Measurements from ENCODE around the gene TRIM24.

Gene TRIM24

GRCh38 chr7:138630059-138630610 lies 170.1 kb downstream of the TRIM24 start:
- no peak for DNase-seq

GRCh38 chr7:138632384-138632783 lies 172.3 kb downstream of the TRIM24 start:
- no peak for DNase-seq

DNA sequence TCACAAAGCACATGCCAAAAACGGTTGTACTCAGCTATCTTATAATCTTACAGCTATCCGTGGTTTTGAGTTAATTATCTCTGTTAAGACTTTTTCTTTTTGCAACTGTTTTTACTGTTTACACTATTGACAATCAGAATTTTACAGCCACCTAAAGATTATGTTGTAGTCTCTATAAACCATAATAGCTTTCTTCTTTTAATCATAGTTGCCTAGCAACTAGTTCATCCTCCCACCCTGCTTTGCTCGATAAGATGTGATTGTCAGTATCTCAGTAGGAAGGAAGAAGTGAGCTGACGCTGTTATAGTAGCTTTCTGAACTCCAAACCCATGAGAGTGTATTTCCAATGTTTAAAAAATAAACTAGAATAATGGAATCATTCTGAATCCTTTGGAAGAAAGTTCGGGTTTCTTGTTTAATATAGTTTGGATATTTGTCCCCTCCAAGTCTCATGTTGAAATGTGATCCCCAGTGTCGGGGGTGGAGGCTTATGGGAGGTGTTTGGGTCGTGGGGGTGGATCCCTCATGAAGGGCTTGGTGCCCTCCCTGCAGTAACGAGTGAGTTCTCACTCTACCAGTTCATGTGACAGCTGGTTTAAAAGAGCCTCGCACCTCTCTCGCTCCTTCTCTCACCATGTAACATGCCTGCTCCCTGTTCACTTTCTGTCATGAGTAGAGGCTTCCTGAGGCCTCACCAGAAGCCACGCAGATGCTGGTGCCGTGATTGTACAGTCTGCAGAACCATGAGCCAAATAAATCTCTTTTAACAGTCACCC lies 173.0 kb downstream of the TRIM24 start:
- no peak for DNase-seq

Measured in KG1 (cell line).